GM12865 (cell line): ENCODE results near the gene GET3.

Source experiments
- DNase-seq: peaks from one replicate; pipeline ENCODE4 v3.0.0; 2010; ENCODE audit warnings: low read depth
- H3K4me3 ChIP-seq: 2 replicates; pipeline ENCODE4 v1.5.1; 2011; ENCODE audit warnings: mild to moderate bottlenecking, low read depth, low read length, control low read depth
- TF ChIP-seq, protein P1 (sequence below): IDR thresholded peaks from 2 replicates; pipeline ENCODE4 v1.5.1; 2011; ENCODE audit warnings: low read length, control low read depth, low read depth, inconsistent platforms; ENCODE audit not compliant: insufficient read depth; ENCODE audit errors: missing control alignments

The GET3 gene

DNA sequence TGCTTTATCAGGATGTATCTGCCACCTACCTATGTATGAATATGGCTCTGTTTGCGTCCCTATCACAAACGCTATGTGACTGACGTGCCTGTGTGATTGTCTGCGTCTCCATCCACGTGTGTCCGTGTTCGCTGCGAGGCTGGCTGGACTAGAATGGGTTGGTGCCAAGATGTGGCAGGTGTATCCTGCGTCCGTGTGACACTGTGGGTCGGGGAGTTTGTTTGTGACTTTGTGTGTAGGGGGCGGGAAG lies 44.8 kb downstream of the GET3 start:
- no peak for DNase-seq
- TF ChIP-seq, protein P1, sequence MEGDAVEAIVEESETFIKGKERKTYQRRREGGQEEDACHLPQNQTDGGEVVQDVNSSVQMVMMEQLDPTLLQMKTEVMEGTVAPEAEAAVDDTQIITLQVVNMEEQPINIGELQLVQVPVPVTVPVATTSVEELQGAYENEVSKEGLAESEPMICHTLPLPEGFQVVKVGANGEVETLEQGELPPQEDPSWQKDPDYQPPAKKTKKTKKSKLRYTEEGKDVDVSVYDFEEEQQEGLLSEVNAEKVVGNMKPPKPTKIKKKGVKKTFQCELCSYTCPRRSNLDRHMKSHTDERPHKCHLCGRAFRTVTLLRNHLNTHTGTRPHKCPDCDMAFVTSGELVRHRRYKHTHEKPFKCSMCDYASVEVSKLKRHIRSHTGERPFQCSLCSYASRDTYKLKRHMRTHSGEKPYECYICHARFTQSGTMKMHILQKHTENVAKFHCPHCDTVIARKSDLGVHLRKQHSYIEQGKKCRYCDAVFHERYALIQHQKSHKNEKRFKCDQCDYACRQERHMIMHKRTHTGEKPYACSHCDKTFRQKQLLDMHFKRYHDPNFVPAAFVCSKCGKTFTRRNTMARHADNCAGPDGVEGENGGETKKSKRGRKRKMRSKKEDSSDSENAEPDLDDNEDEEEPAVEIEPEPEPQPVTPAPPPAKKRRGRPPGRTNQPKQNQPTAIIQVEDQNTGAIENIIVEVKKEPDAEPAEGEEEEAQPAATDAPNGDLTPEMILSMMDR = no peak
- H3K4me3 ChIP-seq = peak overlapping the region; percentile 46

DNA sequence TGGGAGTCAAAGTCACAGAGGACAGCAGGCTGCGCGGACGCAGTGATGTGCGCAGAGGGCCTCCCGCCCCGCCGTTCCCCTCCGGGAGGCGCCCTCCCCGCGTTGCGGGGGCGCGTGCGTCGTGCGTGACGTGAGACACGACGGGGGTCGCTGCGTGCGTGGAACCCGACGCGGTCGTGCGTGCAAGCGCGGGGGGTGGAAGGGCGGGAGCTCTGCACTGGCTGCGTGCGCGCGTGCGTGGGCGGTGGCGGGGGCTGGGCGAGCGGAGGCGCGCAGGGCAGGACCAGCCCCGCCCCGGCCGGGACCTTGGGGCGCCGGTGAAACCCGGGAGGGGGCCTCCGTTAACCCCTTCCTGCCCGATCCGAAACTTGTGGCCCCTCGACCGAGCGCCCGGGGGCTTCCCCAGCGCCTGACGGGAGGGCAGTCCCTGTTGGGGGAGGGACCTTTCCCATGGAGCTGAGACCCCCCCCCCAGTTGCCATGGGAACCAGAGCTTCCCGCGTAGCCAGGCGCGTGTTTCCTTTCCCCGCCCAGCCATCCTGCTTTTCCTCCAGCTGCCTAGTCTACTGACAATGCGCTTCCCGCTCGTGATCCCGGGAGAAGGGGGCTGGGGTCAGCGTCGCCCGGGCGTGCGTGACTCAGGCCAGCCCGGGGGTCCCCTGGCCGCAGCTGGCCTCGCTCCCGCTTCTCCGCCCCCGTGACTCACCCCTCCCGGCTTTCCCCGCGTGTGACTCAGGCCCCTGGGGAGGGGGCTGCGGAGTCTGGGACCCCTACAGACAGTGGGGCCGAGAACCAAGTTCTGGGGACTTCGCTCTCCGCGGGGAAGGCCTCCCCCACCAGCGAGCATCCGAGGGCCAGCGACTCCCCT lies 45.4 kb downstream of the GET3 start:
- peak; percentile 93 for DNase-seq
- TF ChIP-seq, protein P1 = peak; percentile 8
- H3K4me3 ChIP-seq = peak overlapping the region; percentile 46

DNA sequence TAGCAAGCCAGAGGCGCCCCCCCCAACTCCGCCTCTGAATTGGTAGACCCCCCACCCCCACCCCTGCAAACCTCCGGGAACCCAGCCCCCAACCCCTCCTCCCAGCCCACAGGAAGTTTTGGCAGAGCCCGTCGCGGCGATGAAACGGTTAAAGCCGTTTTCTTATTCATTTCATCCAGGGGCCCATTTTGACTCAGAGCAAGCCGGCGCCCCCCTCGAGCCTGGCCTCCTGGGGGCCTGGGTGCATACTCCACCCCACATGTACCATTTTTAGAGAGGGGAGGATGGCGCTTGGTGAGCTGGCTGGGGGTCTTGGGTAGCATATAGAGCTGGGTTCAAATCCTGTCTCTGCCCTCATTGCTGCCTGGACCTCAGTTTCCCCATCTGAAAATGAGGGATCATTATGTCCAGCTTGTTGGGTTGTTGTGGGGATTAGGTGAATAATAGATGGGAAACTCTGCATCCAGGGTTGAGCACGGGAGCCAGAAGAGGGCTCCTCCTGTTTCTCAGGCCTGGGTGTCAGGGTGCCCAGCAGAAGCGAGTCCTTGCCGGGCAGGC lies 46.1 kb downstream of the GET3 start:
- H3K4me3 ChIP-seq = peak overlapping the region; percentile 46
- DNase-seq = peak; percentile 78
- TF ChIP-seq, protein P1 = no peak

DNA sequence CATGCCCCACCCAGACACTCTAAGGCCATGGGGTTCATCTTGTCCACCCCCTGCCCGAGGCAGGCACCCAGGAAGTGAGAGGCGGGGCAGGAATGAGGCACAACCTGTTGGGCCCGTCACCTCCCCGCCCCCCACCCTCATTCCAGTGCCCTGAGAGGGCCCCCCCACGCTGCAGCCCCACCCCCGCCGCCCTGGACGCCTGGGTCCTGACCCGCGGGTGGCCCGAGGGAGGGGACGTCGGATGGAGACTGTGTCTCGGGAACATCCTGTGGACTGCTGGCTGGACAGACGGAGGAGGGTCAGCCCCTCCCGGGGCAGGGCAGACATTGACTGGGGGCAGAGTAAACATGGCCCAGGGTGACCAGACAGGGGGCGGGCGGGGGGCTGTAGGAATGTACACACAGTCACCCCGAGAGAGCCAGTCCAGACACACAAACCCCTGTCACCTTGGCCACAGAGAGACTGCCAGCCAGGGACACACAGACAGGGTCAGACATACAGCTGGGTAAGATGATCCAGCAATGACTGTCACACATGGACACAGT lies 46.6 kb downstream of the GET3 start:
- peak; percentile 35 for DNase-seq
- no peak overlapping the region for H3K4me3 ChIP-seq
- TF ChIP-seq, protein P1 = no peak

DNA sequence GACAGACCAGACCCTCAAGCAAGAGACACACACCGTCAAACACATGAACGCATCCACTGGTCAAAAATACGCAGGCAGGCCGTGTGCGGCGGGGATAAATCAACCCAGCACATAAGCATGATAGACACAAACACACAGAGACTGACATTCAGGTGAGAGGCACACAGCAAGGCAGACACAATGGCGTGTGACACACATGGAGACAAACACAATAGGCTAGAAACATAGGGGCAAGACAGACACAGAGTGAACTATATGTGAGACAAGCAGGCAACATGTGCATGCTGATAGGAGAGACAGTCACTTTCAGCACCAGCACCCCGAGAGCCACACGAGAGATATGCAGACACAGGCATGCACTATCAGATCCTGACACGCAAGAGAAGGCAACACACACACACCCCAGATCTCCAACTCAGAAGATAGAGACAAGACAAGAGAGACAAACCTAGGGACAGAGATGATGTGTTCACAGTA lies 47.1 kb downstream of the GET3 start:
- no peak overlapping the region for H3K4me3 ChIP-seq
- peak; percentile 55 for DNase-seq
- TF ChIP-seq, protein P1 = no peak

DNA sequence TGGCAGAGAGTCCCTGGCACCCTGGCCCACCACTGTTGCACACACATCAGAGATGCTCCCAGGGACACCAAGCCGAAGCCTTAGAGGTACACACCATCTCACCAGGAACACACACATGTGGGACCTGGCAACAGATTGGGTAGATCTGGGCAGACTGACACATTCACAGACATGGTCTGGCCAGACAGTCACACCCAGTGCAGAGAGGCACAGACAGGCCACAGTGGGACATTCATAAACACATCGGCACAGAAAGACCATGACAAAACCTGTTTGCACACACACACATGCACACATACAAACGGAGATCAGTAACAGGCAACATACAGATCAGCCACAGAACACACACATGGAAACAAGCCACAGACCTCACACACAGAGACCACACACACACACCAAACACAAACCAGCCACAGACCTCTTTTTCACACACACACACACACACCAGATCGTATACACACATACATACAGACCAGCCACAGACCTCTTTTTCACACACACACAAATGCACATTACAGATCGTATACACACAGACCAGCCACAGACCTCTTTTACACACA lies 47.7 kb downstream of the GET3 start:
- peak; percentile 63 for DNase-seq
- TF ChIP-seq, protein P1 = no peak
- no peak overlapping the region for H3K4me3 ChIP-seq
